Right renal cortex interstitium (tissue), 3 donors: ENCODE results near the gene GAREM1. TPM values are rescaled to one million over a fixed set of nuclear protein-coding genes. Genes with fewer than 3 reads are reported as not detected.

Source experiments
- DNase-seq, 3 donors: peaks; one replicate each; pipeline ENCODE4 v3.0.0-alpha.2; 2013; ENCODE audit warnings: low read depth in 3 of 3, low spot score in 2 of 3
- polyA plus RNA-seq, 3 donors: library from polyadenylated mRNA; unstranded; fragments of 120-200 nt; gene quantifications; one replicate each; pipeline ENCODE4 v1.2.1, GENCODE V29; 2013; ENCODE audit not compliant: insufficient read length in 3 of 3

The GAREM1 gene
- polyA plus RNA-seq, 3 donors, result 34.1 to 34.8 (median 34.4) TPM

- DNase-seq, result no peak
Measured at GRCh38 chr18:32335228-32335627, 135.5 kb downstream of the GAREM1 start.

GRCh38 chr18:32333781-32334180, 136.9 kb downstream of the GAREM1 start:
- DNase-seq, result no peak

- no peak for DNase-seq
Measured at GRCh38 chr18:32332708-32333107, 138.0 kb downstream of the GAREM1 start.

- no peak for DNase-seq
Measured at GRCh38 chr18:32328974-32329373, 141.7 kb downstream of the GAREM1 start.

GRCh38 chr18:32328379-32328778, 142.3 kb downstream of the GAREM1 start:
- DNase-seq, result no peak

GRCh38 chr18:32326450-32327308, 144.0 kb downstream of the GAREM1 start:
- no peak for DNase-seq

GRCh38 chr18:32324181-32324580, 146.5 kb downstream of the GAREM1 start:
- no peak for DNase-seq

GRCh38 chr18:32321826-32322225, 148.9 kb downstream of the GAREM1 start:
- DNase-seq, result no peak

GRCh38 chr18:32319084-32319483, 151.6 kb downstream of the GAREM1 start:
- no peak for DNase-seq

GRCh38 chr18:32318581-32318980, 152.1 kb downstream of the GAREM1 start:
- DNase-seq, result no peak

- DNase-seq, result no peak
Measured at GRCh38 chr18:32317651-32318050, 153.0 kb downstream of the GAREM1 start.

- DNase-seq, result no peak
Measured at GRCh38 chr18:32315881-32316280, 154.8 kb downstream of the GAREM1 start.

GRCh38 chr18:32310774-32311173, 159.9 kb downstream of the GAREM1 start:
- no peak for DNase-seq

GRCh38 chr18:32310101-32310500, 160.6 kb downstream of the GAREM1 start:
- peak; percentile 63 to 67 (median 66) for DNase-seq

GRCh38 chr18:32308493-32309120, 162.1 kb downstream of the GAREM1 start:
- DNase-seq, result no peak

- DNase-seq, result no peak
Measured at GRCh38 chr18:32303400-32303799, 167.3 kb downstream of the GAREM1 start.

GRCh38 chr18:32302806-32303205, 167.9 kb downstream of the GAREM1 start:
- DNase-seq, result no peak

GRCh38 chr18:32301976-32302743, 168.5 kb downstream of the GAREM1 start:
- no peak for DNase-seq

- no peak for DNase-seq
Measured at GRCh38 chr18:32301361-32301760, 169.3 kb downstream of the GAREM1 start.

- no peak for DNase-seq
Measured at GRCh38 chr18:32300914-32301313, 169.8 kb downstream of the GAREM1 start.

- DNase-seq, result no peak
Measured at GRCh38 chr18:32299484-32299883, 171.2 kb downstream of the GAREM1 start.
